RWPE1 (cell line): ENCODE results near the gene S1PR5.
A peak's percentile ranks its signal among the peaks of the same experiment; 100 is the strongest.
"Not testable (repeated sequence)": the region's sequence is repeated elsewhere in the genome, so short reads cannot be mapped to it uniquely, and the experiment has no call there.

ENCODE experiments used
- CTCF ChIA-PET: fragments of 350-600 bp; sonication (Branson Sonifier 250); formaldehyde crosslinking; extraction: SDS; loops from one replicate; lab custom pipeline; 2021; lab: Yijun Ruan, JAX
- POLR2A ChIA-PET: fragments of 400-600 bp; formaldehyde crosslinking; extraction: SDS; loops from one replicate; lab custom pipeline; 2020; ENCODE audit warnings: antibody characterized with exemption; ENCODE audit not compliant: low non-redundant PET; lab: Yijun Ruan, JAX
- DNase-seq: peaks from one replicate; pipeline ENCODE4 v3.0.0; 2012; ENCODE audit warnings: low spot score
- H3K27ac ChIP-seq: fragments of 450-650 bp; 2 replicates; pipeline ENCODE4 v1.5.1; 2017
- TF ChIP-seq, protein P1 (sequence below): fragments of 450-650 bp; conservative IDR thresholded peaks from 2 replicates; pipeline ENCODE4 v1.5.1; 2017; ENCODE audit warnings: low read depth, mild to moderate bottlenecking

S1PR5 gene

DNA sequence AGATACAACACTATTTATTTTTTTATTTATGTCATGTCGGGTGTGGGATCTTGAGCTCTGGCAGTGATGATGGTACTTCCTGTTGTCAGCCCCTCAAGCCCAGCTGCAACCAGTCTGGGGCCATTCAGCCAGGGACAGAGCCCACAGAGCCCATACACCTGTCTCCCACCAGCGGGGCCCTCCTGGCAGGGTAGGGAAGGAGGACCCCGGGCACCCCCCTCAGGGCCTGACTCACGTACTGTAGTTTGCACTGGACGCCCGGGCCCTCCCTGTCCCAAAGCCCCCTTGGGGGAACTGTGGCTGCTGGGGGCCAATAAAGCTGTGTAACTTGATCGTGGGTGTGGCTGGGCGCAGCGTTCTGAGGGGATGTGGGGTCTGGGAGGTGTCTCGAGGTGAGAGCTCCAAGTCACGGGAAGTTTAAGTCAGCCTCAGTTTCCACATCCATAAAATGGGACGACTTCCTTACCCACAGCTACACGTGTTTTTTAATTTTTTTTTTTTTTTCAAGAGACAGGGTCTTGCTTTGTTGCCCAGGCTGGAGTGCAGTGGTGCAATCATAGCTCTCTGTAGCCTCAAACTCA, 35.9 kb upstream of the S1PR5 start:
- TF ChIP-seq, protein P1, sequence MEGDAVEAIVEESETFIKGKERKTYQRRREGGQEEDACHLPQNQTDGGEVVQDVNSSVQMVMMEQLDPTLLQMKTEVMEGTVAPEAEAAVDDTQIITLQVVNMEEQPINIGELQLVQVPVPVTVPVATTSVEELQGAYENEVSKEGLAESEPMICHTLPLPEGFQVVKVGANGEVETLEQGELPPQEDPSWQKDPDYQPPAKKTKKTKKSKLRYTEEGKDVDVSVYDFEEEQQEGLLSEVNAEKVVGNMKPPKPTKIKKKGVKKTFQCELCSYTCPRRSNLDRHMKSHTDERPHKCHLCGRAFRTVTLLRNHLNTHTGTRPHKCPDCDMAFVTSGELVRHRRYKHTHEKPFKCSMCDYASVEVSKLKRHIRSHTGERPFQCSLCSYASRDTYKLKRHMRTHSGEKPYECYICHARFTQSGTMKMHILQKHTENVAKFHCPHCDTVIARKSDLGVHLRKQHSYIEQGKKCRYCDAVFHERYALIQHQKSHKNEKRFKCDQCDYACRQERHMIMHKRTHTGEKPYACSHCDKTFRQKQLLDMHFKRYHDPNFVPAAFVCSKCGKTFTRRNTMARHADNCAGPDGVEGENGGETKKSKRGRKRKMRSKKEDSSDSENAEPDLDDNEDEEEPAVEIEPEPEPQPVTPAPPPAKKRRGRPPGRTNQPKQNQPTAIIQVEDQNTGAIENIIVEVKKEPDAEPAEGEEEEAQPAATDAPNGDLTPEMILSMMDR: no peak
- H3K27ac ChIP-seq: peak overlapping the region; percentile 96
- ChIA-PET CTCF (interaction anchor here (0.7 to 1.6 kb wide), 4 partner anchors 12 to 311 kb away, joined by 3 to 9 read pairs (median 4); no protein-coding TSS in a partner anchor), POLR2A (interaction anchor here (0.6 kb wide), 1 partner anchor 14 kb away, joined by 3 read pairs; no protein-coding TSS in a partner anchor)
- no peak for DNase-seq

DNA sequence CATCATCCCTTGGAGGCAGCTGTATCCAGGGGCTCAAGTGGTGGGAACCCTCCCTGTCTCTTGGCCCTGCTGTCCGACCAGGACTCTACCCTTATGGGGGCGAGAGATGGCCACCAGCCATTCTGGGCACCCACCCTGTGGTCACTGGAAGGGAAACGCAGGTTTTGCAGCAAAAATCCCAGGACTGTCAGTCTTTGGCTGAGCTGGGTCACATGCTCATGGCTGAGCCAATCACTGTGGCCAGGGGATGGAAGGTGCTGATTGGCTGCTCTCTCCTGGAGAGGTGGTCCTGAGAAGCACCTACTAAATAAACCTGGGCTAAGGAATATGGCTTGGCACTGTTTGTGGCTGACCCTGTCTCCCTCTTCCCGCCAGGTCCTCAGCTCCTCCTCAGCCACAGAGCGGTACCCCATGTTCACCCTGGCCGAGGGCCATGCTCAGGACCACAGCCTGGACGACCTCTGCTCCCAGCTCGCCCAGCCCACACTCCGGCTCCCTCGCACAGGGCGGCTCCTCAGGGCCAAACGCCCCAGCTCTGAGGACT, 35.3 kb upstream of the S1PR5 start:
- H3K27ac ChIP-seq: peak overlapping the region; percentile 96
- CTCF ChIA-PET: interaction anchor here (1.4 to 1.6 kb wide), 2 partner anchors 47 to 69 kb away, joined by 9 read pairs; no protein-coding TSS in a partner anchor
- POLR2A ChIA-PET: interaction anchor here (0.7 to 0.8 kb wide), 2 partner anchors 15 to 36 kb away, joined by 3 to 4 read pairs; no protein-coding TSS in a partner anchor

DNA sequence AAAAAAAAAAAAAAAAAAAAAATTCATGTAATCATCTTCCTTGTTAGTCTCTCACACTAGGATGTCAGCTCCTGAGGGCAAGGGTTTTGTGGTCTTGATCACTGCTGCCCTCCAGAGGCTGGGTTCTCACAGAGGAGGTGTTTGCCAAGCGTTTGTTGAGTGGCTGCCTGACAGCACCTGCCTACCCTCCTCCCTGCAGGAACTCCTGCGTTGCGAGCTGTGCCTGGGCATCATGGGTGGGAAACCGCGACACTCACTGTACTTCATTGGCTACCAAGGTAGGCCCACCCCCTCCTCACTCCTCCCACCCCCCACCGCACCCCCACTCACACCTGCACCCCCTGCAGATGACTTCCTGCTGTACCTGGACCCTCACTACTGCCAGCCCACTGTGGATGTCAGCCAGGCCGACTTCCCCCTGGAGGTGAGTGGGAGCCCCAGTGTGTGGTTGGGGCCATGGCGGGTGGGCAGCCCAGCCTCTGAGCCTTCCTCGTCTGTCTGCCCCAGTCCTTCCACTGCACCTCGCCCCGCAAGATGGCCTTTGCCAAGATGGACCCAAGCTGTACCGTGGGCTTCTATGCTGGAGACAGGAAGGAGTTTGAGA, 34.6 kb upstream of the S1PR5 start:
- ChIA-PET CTCF (interaction anchor here (0.6 to 1.6 kb wide), 8 partner anchors 11 to 94 kb away, joined by 3 to 12 read pairs (median 4); no protein-coding TSS in a partner anchor), POLR2A (interaction anchor here (0.6 to 0.8 kb wide), 3 partner anchors 14 to 57 kb away, joined by 3 to 7 read pairs (median 4); no protein-coding TSS in a partner anchor)
- no peak for DNase-seq
- TF ChIP-seq, protein P1: no peak
- H3K27ac ChIP-seq: peak overlapping the region; percentile 96

More for the DNA sequence above, 35.3 kb upstream of the S1PR5 start:
- peak; percentile 73 for DNase-seq
- TF ChIP-seq, protein P1: no peak

DNA sequence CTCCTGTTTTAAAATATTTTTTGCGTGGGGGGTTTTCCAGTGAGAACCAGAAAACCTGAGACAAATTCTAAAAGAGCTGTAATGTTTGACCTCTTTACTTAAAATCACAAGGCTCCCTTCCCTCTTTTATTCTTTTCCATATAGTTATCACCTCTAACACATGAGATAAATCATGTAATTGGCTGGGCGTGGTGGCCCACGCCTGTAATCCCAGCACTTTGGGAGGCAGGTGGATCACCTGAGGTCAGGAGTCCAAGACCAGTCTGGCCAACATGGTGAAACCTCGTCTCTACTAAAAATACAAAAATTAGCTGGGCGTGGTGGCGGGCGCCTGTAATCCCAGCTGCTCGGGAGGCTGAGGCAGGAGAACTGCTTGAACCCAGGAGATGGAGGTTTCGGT, 33.8 kb upstream of the S1PR5 start:
- POLR2A ChIA-PET: interaction anchor here (0.5 kb wide), 1 partner anchor 16 kb away, joined by 4 read pairs; no protein-coding TSS in a partner anchor
- CTCF ChIA-PET: interaction anchor here (0.6 to 1.5 kb wide), 5 partner anchors 10 to 78 kb away, joined by 3 to 12 read pairs (median 3); no protein-coding TSS in a partner anchor
- H3K27ac ChIP-seq: peak overlapping the region; percentile 96
- not testable (repeated sequence) for DNase-seq

DNA sequence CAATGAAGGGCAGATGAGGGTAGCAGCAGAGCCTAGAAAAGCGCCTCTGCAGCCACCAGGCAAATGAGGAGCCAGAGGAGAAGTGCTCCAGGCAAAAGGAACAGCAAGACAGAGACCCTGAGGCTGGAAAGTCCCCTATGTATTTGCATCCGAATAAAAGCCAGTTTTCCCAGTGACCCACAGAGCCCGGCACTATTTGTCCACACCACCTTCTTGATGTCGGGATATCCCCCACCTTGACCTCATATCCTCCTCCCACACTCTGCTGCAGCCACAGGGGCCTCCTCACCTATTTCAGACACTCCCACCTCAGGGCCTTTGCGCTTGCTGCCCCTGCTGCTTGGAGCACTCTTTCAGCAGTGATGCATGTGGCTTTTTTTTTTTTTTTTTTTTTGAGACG, 33.1 kb upstream of the S1PR5 start:
- POLR2A ChIA-PET: no interaction called here
- TF ChIP-seq, protein P1: no peak
- no peak for DNase-seq
- peak overlapping the region; percentile 27 for H3K27ac ChIP-seq
- CTCF ChIA-PET: no interaction called here

DNA sequence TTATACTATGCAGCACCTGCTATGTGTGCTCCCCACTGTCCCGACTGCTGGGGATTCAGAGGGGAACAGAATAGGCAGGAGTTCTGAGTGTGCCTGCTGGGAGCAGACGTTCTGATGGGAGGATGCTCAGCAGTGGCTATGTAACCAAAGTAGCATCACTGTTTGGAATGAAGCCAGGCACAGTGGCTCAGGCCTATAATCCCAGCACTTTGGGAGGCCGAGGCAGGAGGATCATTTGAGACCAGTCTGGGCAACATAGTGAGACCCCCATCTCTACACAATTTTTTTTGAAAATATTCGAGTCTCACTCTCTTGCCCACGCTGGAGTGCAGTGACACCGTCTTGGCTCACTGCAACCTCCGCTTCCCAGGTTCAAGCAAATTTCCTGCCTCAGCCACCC, 32.5 kb upstream of the S1PR5 start:
- POLR2A ChIA-PET: no interaction called here
- CTCF ChIA-PET: no interaction called here
- no peak for DNase-seq
- peak overlapping the region; percentile 27 for H3K27ac ChIP-seq
- TF ChIP-seq, protein P1: no peak
